Type B pancreatic cell (in vitro differentiated cells): ENCODE results near the gene PLXDC1. TPM values are rescaled to one million over a fixed set of nuclear protein-coding genes. Genes with fewer than 3 reads are reported as not detected.

ENCODE experiments used
- DNase-seq: peaks from one replicate; pipeline ENCODE4 v3.0.0; 2021; ENCODE audit warnings: mixed read lengths; ENCODE audit not compliant: unreplicated experiment; ENCODE audit errors: extremely low spot score
- H3K27ac Mint-ChIP-seq: 2 replicates; pipeline ENCODE4 v1.8.0; 2021; ENCODE audit warnings: mild to moderate bottlenecking, mixed read lengths
- H3K27me3 Mint-ChIP-seq: 2 replicates; pipeline ENCODE4 v1.8.0; 2021; ENCODE audit warnings: mixed read lengths
- H3K36me3 Mint-ChIP-seq: 2 replicates; pipeline ENCODE4 v1.8.0; 2021; ENCODE audit warnings: mixed read lengths
- H3K4me1 Mint-ChIP-seq: one replicate; pipeline ENCODE4 v1.8.0; 2021; ENCODE audit warnings: mixed read lengths; ENCODE audit not compliant: unreplicated experiment
- H3K4me3 Mint-ChIP-seq: 2 replicates; pipeline ENCODE4 v1.8.0; 2021; ENCODE audit warnings: mild to moderate bottlenecking, mixed read lengths
- H3K9me3 Mint-ChIP-seq: 2 replicates; pipeline ENCODE4 v1.8.0; 2021; ENCODE audit warnings: mixed read lengths
- CTCF ChIP-seq: fragments of 200-600 bp; sonication (generic); conservative IDR thresholded peaks from 2 replicates; pipeline ENCODE4 v1.5.0; 2021; ENCODE audit warnings: antibody characterized with exemption, mild to moderate bottlenecking
- total RNA-seq: library from RNA; stranded (reverse); gene quantifications from 2 replicates; pipeline ENCODE4 v1.2.1, GENCODE V29; 2021; ENCODE audit warnings: low replicate concordance

The PLXDC1 gene
- total RNA-seq, 1 donor from 2014 or later: 5.0 TPM

GRCh38 chr17:39139561-39139960 lies 11.9 kb downstream of the PLXDC1 start:
- Mint-ChIP-seq H3K36me3 (no peaks in the 10 kb centered on the region), H3K4me3 (no peak overlapping the region), H3K27me3 (peaks cover 6% of the 10 kb centered on the region), H3K27ac (no peak overlapping the region), H3K9me3 (peaks cover 4% of the 10 kb centered on the region), H3K4me1 (peaks cover 16% of the 10 kb centered on the region)
- no peak for DNase-seq
- no peak for TF ChIP-seq CTCF

GRCh38 chr17:39139161-39139511 lies 12.3 kb downstream of the PLXDC1 start:
- no peak for DNase-seq
- H3K4me1 Mint-ChIP-seq: peaks cover 16% of the 10 kb centered on the region
- H3K27me3 Mint-ChIP-seq: peaks cover 6% of the 10 kb centered on the region
- no peaks in the 10 kb centered on the region for H3K36me3 Mint-ChIP-seq
- no peak for TF ChIP-seq CTCF
- H3K27ac Mint-ChIP-seq: no peak overlapping the region
- H3K4me3 Mint-ChIP-seq: no peak overlapping the region
- peaks cover 4% of the 10 kb centered on the region for H3K9me3 Mint-ChIP-seq

- Mint-ChIP-seq H3K4me1 (peaks cover 16% of the 10 kb centered on the region), H3K9me3 (peaks cover 4% of the 10 kb centered on the region), H3K4me3 (no peak overlapping the region), H3K27me3 (peaks cover 6% of the 10 kb centered on the region), H3K27ac (no peak overlapping the region), H3K36me3 (no peaks in the 10 kb centered on the region)
- no peak for TF ChIP-seq CTCF
- DNase-seq: no peak
These were observed 12.8 kb downstream of the PLXDC1 start for GRCh38 chr17:39138431-39139160.

GRCh38 chr17:39134878-39135277 lies 16.6 kb downstream of the PLXDC1 start:
- Mint-ChIP-seq H3K4me1 (peaks cover 5% of the 10 kb centered on the region), H3K27ac (no peak overlapping the region), H3K4me3 (no peak overlapping the region), H3K27me3 (peaks cover 6% of the 10 kb centered on the region), H3K9me3 (no peaks in the 10 kb centered on the region), H3K36me3 (no peaks in the 10 kb centered on the region)
- DNase-seq: no peak
- no peak for TF ChIP-seq CTCF

- H3K27ac Mint-ChIP-seq: no peak overlapping the region
- H3K9me3 Mint-ChIP-seq: no peaks in the 10 kb centered on the region
- peaks cover 6% of the 10 kb centered on the region for H3K27me3 Mint-ChIP-seq
- no peaks in the 10 kb centered on the region for H3K36me3 Mint-ChIP-seq
- H3K4me1 Mint-ChIP-seq: no peaks in the 10 kb centered on the region
- no peak for TF ChIP-seq CTCF
- no peak for DNase-seq
- no peak overlapping the region for H3K4me3 Mint-ChIP-seq
These were observed 19.2 kb downstream of the PLXDC1 start for GRCh38 chr17:39132192-39132610.
